HepG2 (cell line): ENCODE data around the gene ISOC2. TPM values are rescaled to one million over a fixed set of nuclear protein-coding genes. Genes with fewer than 3 reads are reported as not detected.

ENCODE experiments used
- ATAD3A ChIP-seq: sonication (generic); formaldehyde crosslinking; IDR thresholded peaks from 2 replicates; pipeline ENCODE4 v1.4.0; 2020; ENCODE audit warnings: missing genetic modification reagents
- CCDC6 ChIP-seq: sonication (generic); formaldehyde crosslinking; IDR thresholded peaks from 2 replicates; pipeline ENCODE4 v1.8.1; 2022; ENCODE audit warnings: mild to moderate bottlenecking, missing genetic modification reagents, moderate library complexity
- GTF2F1 ChIP-seq: fragments of 150-350 bp; IDR thresholded peaks from 2 replicates; pipeline ENCODE4 v1.6.1; 2014; ENCODE audit warnings: low read length
- HNRNPK ChIP-seq: fragments of 200-400 bp; formaldehyde crosslinking; IDR thresholded peaks from 2 replicates; pipeline ENCODE4 v1.6.1; 2018; ENCODE audit warnings: low read length, low read depth, moderate library complexity, mild to moderate bottlenecking; ENCODE audit not compliant: poor library complexity, severe bottlenecking
- HOXA5 ChIP-seq: sonication (generic); formaldehyde crosslinking; IDR thresholded peaks from 2 replicates; pipeline ENCODE4 v1.4.0; 2020; ENCODE audit warnings: missing genetic modification reagents
- KDM5B ChIP-seq: sonication (generic); formaldehyde crosslinking; IDR thresholded peaks from 2 replicates; pipeline ENCODE4 v1.4.0; 2020; ENCODE audit warnings: missing genetic modification reagents, mild to moderate bottlenecking, borderline replicate concordance
- MAFG ChIP-seq: sonication (generic); formaldehyde crosslinking; IDR thresholded peaks from 2 replicates; pipeline ENCODE4 v1.5.1; 2020; ENCODE audit warnings: mild to moderate bottlenecking, missing genetic modification reagents
- NFYC ChIP-seq: IDR thresholded peaks from 2 replicates; pipeline ENCODE4 v1.6.1; 2016; ENCODE audit warnings: missing genetic modification reagents, missing compliant biosample characterization
- PRMT3 ChIP-seq: sonication (generic); formaldehyde crosslinking; IDR thresholded peaks from 2 replicates; pipeline ENCODE4 v1.8.1; 2022; ENCODE audit warnings: low read depth, mild to moderate bottlenecking, moderate library complexity, missing genetic modification reagents, borderline replicate concordance
- RBFOX2 ChIP-seq: fragments of 200-400 bp; formaldehyde crosslinking; IDR thresholded peaks from 2 replicates; pipeline ENCODE4 v1.6.1; 2017; ENCODE audit warnings: low read depth, mild to moderate bottlenecking, low read length
- SOX6 ChIP-seq, 2 experiments: fragments of 450-650 bp in 1 of 2; sonication (generic) in 1 of 2; formaldehyde crosslinking in 1 of 2; IDR thresholded peaks; 2 replicates each; pipeline versions ENCODE4 v1.4.0 to v1.6.1; 2017 to 2020; ENCODE audit warnings: antibody characterized with exemption in 1 of 2, mild to moderate bottlenecking in 1 of 2, missing genetic modification reagents in 1 of 2
- TBP ChIP-seq: sonication (generic); formaldehyde crosslinking; IDR thresholded peaks from 2 replicates; pipeline ENCODE4 v1.5.0; 2020; ENCODE audit warnings: missing genetic modification reagents
- TCF7 ChIP-seq: sonication (generic); IDR thresholded peaks from 2 replicates; pipeline ENCODE4 v1.6.1; 2016; ENCODE audit warnings: antibody characterized with exemption, low read depth
- TSC22D2 ChIP-seq: sonication (generic); formaldehyde crosslinking; IDR thresholded peaks from 2 replicates; pipeline ENCODE4 v1.5.1; 2020; ENCODE audit warnings: missing genetic modification reagents, mild to moderate bottlenecking, borderline replicate concordance
- YY1 ChIP-seq: IDR thresholded peaks from 2 replicates; pipeline ENCODE4 v1.6.1; 2011; ENCODE audit warnings: low read length, low read depth, moderate library complexity, mild to moderate bottlenecking; ENCODE audit not compliant: insufficient read depth, insufficient replicate concordance
- ZNF3 ChIP-seq: IDR thresholded peaks from 2 replicates; pipeline ENCODE4 v1.7.0; 2017; ENCODE audit warnings: inconsistent platforms
- ZNF496 ChIP-seq: sonication (generic); formaldehyde crosslinking; IDR thresholded peaks from 2 replicates; pipeline ENCODE4 v1.8.1; 2023; ENCODE audit warnings: mild to moderate bottlenecking, moderate library complexity, missing genetic modification reagents; ENCODE audit not compliant: insufficient replicate concordance
- ZNF598 ChIP-seq: sonication (generic); formaldehyde crosslinking; IDR thresholded peaks from 2 replicates; pipeline ENCODE4 v1.5.1; 2020; ENCODE audit warnings: mild to moderate bottlenecking, missing genetic modification reagents, borderline replicate concordance
- ZNF670 ChIP-seq: sonication (generic); formaldehyde crosslinking; IDR thresholded peaks from 2 replicates; pipeline ENCODE4 v1.8.0; 2022; ENCODE audit warnings: mild to moderate bottlenecking, missing genetic modification reagents, borderline replicate concordance
- ZNF773 ChIP-seq: sonication (generic); formaldehyde crosslinking; IDR thresholded peaks from 2 replicates; pipeline ENCODE4 v1.4.0; 2020; ENCODE audit warnings: missing genetic modification reagents, borderline replicate concordance
- ZNF776 ChIP-seq: sonication (generic); formaldehyde crosslinking; IDR thresholded peaks from 2 replicates; pipeline ENCODE4 v1.4.0; 2020; ENCODE audit warnings: mild to moderate bottlenecking, missing genetic modification reagents
- ZNF878 ChIP-seq: sonication (generic); formaldehyde crosslinking; IDR thresholded peaks from 2 replicates; pipeline ENCODE4 v1.8.1; 2023; ENCODE audit warnings: mild to moderate bottlenecking, missing genetic modification reagents, moderate library complexity
- polyA plus RNA-seq, 8 experiments: library from polyadenylated mRNA; depleted of rRNA in 3 of 8; stranded (reverse) in 7 of 8; unstranded in 1 of 8; fragments of >200 nt; fragmentation: Illumina TruSeq in 4 of 8; extraction: Trizol in 4 of 8; gene quantifications; 2 replicates each; pipeline versions ENCODE4 v1.2.1 to v1.2.3, GENCODE V29; 2011 to 2016; ENCODE audit warnings: low read depth in 4 of 8, missing spikeins in 1 of 8, mixed read lengths in 1 of 8; ENCODE audit not compliant: insufficient read depth in 1 of 8
- total RNA-seq, 5 experiments: library from RNA; depleted of rRNA; stranded (reverse); fragments of >200 nt; fragmentation: Illumina TruSeq; extraction: Trizol; gene quantifications; 2 replicates each; pipeline ENCODE4 v1.2.3, GENCODE V29; 2016; ENCODE audit warnings: low read depth in 1 of 5
- TF ChIP-seq, protein P1 (sequence below): sonication (generic); formaldehyde crosslinking; IDR thresholded peaks from 2 replicates; pipeline ENCODE4 v1.4.0; 2020; ENCODE audit warnings: missing genetic modification reagents
- TF ChIP-seq, protein P2 (sequence below): sonication (generic); formaldehyde crosslinking; IDR thresholded peaks from 2 replicates; pipeline ENCODE4 v1.4.0; 2020; ENCODE audit warnings: missing genetic modification reagents
- TF ChIP-seq, protein P3 (sequence below): sonication (generic); formaldehyde crosslinking; IDR thresholded peaks from 2 replicates; pipeline ENCODE4 v1.9.0; 2022; ENCODE audit warnings: low read depth, missing genetic modification reagents

The ISOC2 gene
- total and polyA plus RNA-seq, 2 of the 13 experiments (the other 11 are each of a cell fraction or from before 2014, with no cell fraction given) = 76.8 to 105 TPM

GRCh38 chr19:55461259-55461973 is at the start of gene ISOC2 (continued):
- TF ChIP-seq NFYC (CRISPR knock-in tag) (peak; percentile 97), ZNF3 (peak; percentile 83), TSC22D2 (no peak), GTF2F1 (no peak), TBP (CRISPR knock-in tag) (no peak), HOXA5 (CRISPR knock-in tag) (0 out of 2 replicates have a peak, but pooled peaks have one; percentile 45), ZNF496 (CRISPR knock-in tag) (no peak), MAFG (CRISPR knock-in tag) (no peak), ZNF878 (CRISPR knock-in tag) (peak; percentile 29; the same call in 1 of the 2 replicates), ATAD3A (CRISPR knock-in tag) (0 out of 2 replicates have a peak, but pooled peaks have one; percentile 60), PRMT3 (CRISPR knock-in tag) (no peak), YY1 (no peak), TCF7 (no peak), ZNF598 (CRISPR knock-in tag) (0 out of 2 replicates have a peak, but pooled peaks have one; percentile 25), HNRNPK (no peak), CCDC6 (CRISPR knock-in tag) (no peak), ZNF670 (CRISPR knock-in tag) (peak; percentile 85), RBFOX2 (peak; percentile 97), ZNF776 (CRISPR knock-in tag) (0 out of 2 replicates have a peak, but pooled peaks have one; percentile 38), ZNF773 (CRISPR knock-in tag) (no peak), KDM5B (CRISPR knock-in tag) (peak; percentile 42; the same call in 1 of the 2 replicates), SOX6 (IDR thresholded peaks at IDR 0.05) (no peak), SOX6 (CRISPR knock-in tag; IDR thresholded peaks at IDR 0.05) (peak; percentile 75)
- TF ChIP-seq, protein P1, sequence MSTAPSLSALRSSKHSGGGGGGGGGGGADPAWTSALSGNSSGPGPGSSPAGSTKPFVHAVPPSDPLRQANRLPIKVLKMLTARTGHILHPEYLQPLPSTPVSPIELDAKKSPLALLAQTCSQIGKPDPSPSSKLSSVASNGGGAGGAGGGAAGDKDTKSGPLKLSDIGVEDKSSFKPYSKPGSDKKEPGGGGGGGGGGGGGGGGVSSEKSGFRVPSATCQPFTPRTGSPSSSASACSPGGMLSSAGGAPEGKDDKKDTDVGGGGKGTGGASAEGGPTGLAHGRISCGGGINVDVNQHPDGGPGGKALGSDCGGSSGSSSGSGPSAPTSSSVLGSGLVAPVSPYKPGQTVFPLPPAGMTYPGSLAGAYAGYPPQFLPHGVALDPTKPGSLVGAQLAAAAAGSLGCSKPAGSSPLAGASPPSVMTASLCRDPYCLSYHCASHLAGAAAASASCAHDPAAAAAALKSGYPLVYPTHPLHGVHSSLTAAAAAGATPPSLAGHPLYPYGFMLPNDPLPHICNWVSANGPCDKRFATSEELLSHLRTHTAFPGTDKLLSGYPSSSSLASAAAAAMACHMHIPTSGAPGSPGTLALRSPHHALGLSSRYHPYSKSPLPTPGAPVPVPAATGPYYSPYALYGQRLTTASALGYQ (CRISPR knock-in tag) = peak; percentile 44; the same call in 1 of the 2 replicates
- TF ChIP-seq, protein P2, sequence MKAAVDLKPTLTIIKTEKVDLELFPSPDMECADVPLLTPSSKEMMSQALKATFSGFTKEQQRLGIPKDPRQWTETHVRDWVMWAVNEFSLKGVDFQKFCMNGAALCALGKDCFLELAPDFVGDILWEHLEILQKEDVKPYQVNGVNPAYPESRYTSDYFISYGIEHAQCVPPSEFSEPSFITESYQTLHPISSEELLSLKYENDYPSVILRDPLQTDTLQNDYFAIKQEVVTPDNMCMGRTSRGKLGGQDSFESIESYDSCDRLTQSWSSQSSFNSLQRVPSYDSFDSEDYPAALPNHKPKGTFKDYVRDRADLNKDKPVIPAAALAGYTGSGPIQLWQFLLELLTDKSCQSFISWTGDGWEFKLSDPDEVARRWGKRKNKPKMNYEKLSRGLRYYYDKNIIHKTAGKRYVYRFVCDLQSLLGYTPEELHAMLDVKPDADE (CRISPR knock-in tag) = no peak
- TF ChIP-seq, protein P3, sequence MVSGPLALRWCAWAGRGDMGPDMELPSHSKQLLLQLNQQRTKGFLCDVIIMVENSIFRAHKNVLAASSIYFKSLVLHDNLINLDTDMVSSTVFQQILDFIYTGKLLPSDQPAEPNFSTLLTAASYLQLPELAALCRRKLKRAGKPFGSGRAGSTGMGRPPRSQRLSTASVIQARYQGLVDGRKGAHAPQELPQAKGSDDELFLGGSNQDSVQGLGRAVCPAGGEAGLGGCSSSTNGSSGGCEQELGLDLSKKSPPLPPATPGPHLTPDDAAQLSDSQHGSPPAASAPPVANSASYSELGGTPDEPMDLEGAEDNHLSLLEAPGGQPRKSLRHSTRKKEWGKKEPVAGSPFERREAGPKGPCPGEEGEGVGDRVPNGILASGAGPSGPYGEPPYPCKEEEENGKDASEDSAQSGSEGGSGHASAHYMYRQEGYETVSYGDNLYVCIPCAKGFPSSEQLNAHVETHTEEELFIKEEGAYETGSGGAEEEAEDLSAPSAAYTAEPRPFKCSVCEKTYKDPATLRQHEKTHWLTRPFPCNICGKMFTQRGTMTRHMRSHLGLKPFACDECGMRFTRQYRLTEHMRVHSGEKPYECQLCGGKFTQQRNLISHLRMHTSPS (CRISPR knock-in tag) = peak; percentile 55; the same call in 1 of the 2 replicates
